GM10266 (cell line): ENCODE data around the gene ZNF350.
A peak's percentile ranks its signal among the peaks of the same experiment; 100 is the strongest.

ENCODE experiments used
- DNase-seq: peaks from one replicate; pipeline ENCODE4 v3.0.0; 2012; ENCODE audit errors: extremely low spot score
- CTCF ChIP-seq: IDR thresholded peaks from 2 replicates; pipeline ENCODE4 v1.5.1; 2012; ENCODE audit warnings: mild to moderate bottlenecking, low read depth; ENCODE audit not compliant: control insufficient read depth, insufficient read depth; ENCODE audit errors: missing control alignments

Gene ZNF350

GRCh38 chr19:51926784-51927741 lies 59.6 kb downstream of the ZNF350 start, which contains the start of gene ZNF613:
ZNF613 (plus strand) TSS chr19:51927472; CDS start chr19:51936221, 8,749 bp downstream.
- TF ChIP-seq CTCF, result no peak

GRCh38 chr19:51926426-51926783 lies 60.2 kb downstream of the ZNF350 start:
- no peak for TF ChIP-seq CTCF
- DNase-seq, result no peak

More at GRCh38 chr19:51926784-51927741, 59.6 kb downstream of the ZNF350 start, which contains the start of gene ZNF613:
- peak; percentile 85 for DNase-seq

- TF ChIP-seq CTCF, result no peak
- DNase-seq, result no peak
Measured at GRCh38 chr19:51921949-51922348, 64.7 kb downstream of the ZNF350 start.

- TF ChIP-seq CTCF, result no peak
- no peak for DNase-seq
Measured at GRCh38 chr19:51919606-51920005, 67.0 kb downstream of the ZNF350 start.

GRCh38 chr19:51916167-51916566 lies 70.5 kb downstream of the ZNF350 start:
- no peak for TF ChIP-seq CTCF
- no peak for DNase-seq

- DNase-seq, result no peak
- no peak for TF ChIP-seq CTCF
Measured at GRCh38 chr19:51915324-51915867, 71.2 kb downstream of the ZNF350 start.
